WTC11 (cell line): ENCODE measurements around the gene ASB3. TPM values are rescaled to one million over a fixed set of nuclear protein-coding genes. Genes with fewer than 3 reads are reported as not detected.

ENCODE experiments used
- ATAC-seq: fragments of 200-7000 bp; cut with Tn5 transposase; 2 replicates; pipeline ENCODE4 v1.10.0; 2021; ENCODE audit warnings: mild to moderate bottlenecking, moderate library complexity
- CTCF ChIA-PET: fragments of 300-600 bp; sonication (Branson Sonifier 250); formaldehyde crosslinking; loops from one replicate; lab custom pipeline; 2021; ENCODE audit warnings: antibody characterized with exemption; lab: Charles Lee
- POLR2A ChIA-PET: fragments of 350-600 bp; sonication (Branson Sonifier 250); formaldehyde crosslinking; loops from one replicate; lab custom pipeline; 2021; ENCODE audit warnings: antibody characterized with exemption; lab: Charles Lee
- DNase-seq: peaks from one replicate; pipeline ENCODE4 v3.0.0; 2021; ENCODE audit warnings: low spot score
- H3K27ac Mint-ChIP-seq: 2 replicates; pipeline ENCODE4 v1.8.0; 2021; ENCODE audit warnings: mixed read lengths
- H3K27me3 Mint-ChIP-seq: 2 replicates; pipeline ENCODE4 v1.8.0; 2021; ENCODE audit warnings: low read depth, mild to moderate bottlenecking, moderate library complexity, mixed read lengths
- H3K36me3 Mint-ChIP-seq: 2 replicates; pipeline ENCODE4 v1.8.0; 2021; ENCODE audit warnings: mixed read lengths
- H3K4me1 Mint-ChIP-seq: 2 replicates; pipeline ENCODE4 v1.8.0; 2022; ENCODE audit warnings: mixed read lengths
- H3K4me3 Mint-ChIP-seq: 2 replicates; pipeline ENCODE4 v1.8.0; 2021; ENCODE audit warnings: mild to moderate bottlenecking, moderate library complexity, mixed read lengths
- H3K9me3 Mint-ChIP-seq: 2 replicates; pipeline ENCODE4 v1.8.0; 2021; ENCODE audit warnings: mixed read lengths
- EMX1 ChIP-seq: fragments of 250-450 bp; sonication (Bioruptor Pico); IDR thresholded peaks from 2 replicates; pipeline ENCODE4 v1.8.0; 2021; ENCODE audit warnings: mild to moderate bottlenecking
- ETV6 ChIP-seq: sonication (generic); formaldehyde crosslinking; IDR thresholded peaks from 2 replicates; pipeline ENCODE4 v1.8.1; 2022; ENCODE audit warnings: mild to moderate bottlenecking, missing genetic modification reagents
- GABPB1 ChIP-seq: sonication (generic); formaldehyde crosslinking; IDR thresholded peaks from 2 replicates; pipeline ENCODE4 v1.8.1; 2023; ENCODE audit warnings: mild to moderate bottlenecking, missing genetic modification reagents
- GTF2I ChIP-seq: fragments of 250-450 bp; sonication (Bioruptor Pico); conservative IDR thresholded peaks from 2 replicates; pipeline ENCODE4 v1.4.0; 2021; ENCODE audit warnings: mild to moderate bottlenecking
- JUN ChIP-seq: sonication (generic); formaldehyde crosslinking; IDR thresholded peaks from 2 replicates; pipeline ENCODE4 v1.8.0; 2023; ENCODE audit warnings: mild to moderate bottlenecking, missing genetic modification reagents
- KAT7 ChIP-seq: sonication (generic); formaldehyde crosslinking; IDR thresholded peaks from 2 replicates; pipeline ENCODE4 v1.8.1; 2023; ENCODE audit warnings: missing genetic modification reagents, mild to moderate bottlenecking, borderline replicate concordance
- NR3C1 ChIP-seq: sonication (generic); formaldehyde crosslinking; conservative IDR thresholded peaks from 2 replicates; pipeline ENCODE4 v1.8.1; 2023; ENCODE audit warnings: low read depth, mild to moderate bottlenecking, missing genetic modification reagents
- SMAD3 ChIP-seq: sonication (generic); formaldehyde crosslinking; IDR thresholded peaks from 2 replicates; pipeline ENCODE4 v1.8.0; 2022; ENCODE audit warnings: missing genetic modification reagents, mild to moderate bottlenecking, borderline replicate concordance
- SMAD4 ChIP-seq: sonication (generic); formaldehyde crosslinking; IDR thresholded peaks from 2 replicates; pipeline ENCODE4 v1.8.0; 2022; ENCODE audit warnings: mild to moderate bottlenecking, missing genetic modification reagents
- TEAD1 ChIP-seq: sonication (generic); formaldehyde crosslinking; IDR thresholded peaks from 2 replicates; pipeline ENCODE4 v1.8.0; 2022; ENCODE audit warnings: mild to moderate bottlenecking, missing genetic modification reagents
- ZBTB21 ChIP-seq: sonication (generic); formaldehyde crosslinking; IDR thresholded peaks from 2 replicates; pipeline ENCODE4 v1.8.1; 2023; ENCODE audit warnings: mild to moderate bottlenecking, missing genetic modification reagents, borderline replicate concordance
- ZNF232 ChIP-seq: sonication (generic); formaldehyde crosslinking; IDR thresholded peaks from 2 replicates; pipeline ENCODE4 v1.8.0; 2022; ENCODE audit warnings: mild to moderate bottlenecking, missing genetic modification reagents
- total RNA-seq: library from RNA; stranded (reverse); gene quantifications from 3 replicates; pipeline ENCODE4 v1.2.3, GENCODE V29; 2021
- TF ChIP-seq, protein P1 (sequence below): sonication (generic); formaldehyde crosslinking; IDR thresholded peaks from 2 replicates; pipeline ENCODE4 v1.8.1; 2023; ENCODE audit warnings: mild to moderate bottlenecking, missing genetic modification reagents
- TF ChIP-seq, protein P2 (sequence below): fragments of 200-600 bp; IDR thresholded peaks from 2 replicates; pipeline ENCODE4 v1.8.0; 2022; ENCODE audit warnings: antibody characterized with exemption
- TF ChIP-seq, protein P3 (sequence below): sonication (generic); formaldehyde crosslinking; conservative IDR thresholded peaks from 2 replicates; pipeline ENCODE4 v1.8.1; 2023; ENCODE audit warnings: mild to moderate bottlenecking, low read depth, missing genetic modification reagents, moderate library complexity
- TF ChIP-seq, protein P4 (sequence below): sonication (generic); formaldehyde crosslinking; IDR thresholded peaks from 2 replicates; pipeline ENCODE4 v1.8.0; 2023; ENCODE audit warnings: missing genetic modification reagents, mild to moderate bottlenecking, borderline replicate concordance

ASB3 gene
- total RNA-seq, 1 experiment from 2014 or later: 30.2 TPM

DNA sequence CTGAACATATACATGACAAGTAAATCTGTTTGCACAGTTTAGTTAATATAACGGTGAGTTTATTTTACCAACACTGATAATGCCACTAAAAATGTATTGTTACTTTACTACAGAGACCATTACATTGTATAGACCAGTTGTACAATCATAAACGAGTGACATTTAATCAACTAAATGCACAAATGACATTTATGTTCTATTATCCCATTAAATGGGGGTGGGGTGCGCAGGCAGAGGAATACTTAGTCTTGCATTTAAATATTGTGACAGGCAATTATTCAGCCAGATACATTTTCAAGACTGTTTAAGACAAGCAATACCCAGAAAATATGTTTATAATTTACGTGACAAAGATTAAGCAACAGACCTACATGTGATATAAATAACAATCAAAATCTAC, 91.2 kb downstream of the ASB3 start (continued):
- TF ChIP-seq, protein P1, sequence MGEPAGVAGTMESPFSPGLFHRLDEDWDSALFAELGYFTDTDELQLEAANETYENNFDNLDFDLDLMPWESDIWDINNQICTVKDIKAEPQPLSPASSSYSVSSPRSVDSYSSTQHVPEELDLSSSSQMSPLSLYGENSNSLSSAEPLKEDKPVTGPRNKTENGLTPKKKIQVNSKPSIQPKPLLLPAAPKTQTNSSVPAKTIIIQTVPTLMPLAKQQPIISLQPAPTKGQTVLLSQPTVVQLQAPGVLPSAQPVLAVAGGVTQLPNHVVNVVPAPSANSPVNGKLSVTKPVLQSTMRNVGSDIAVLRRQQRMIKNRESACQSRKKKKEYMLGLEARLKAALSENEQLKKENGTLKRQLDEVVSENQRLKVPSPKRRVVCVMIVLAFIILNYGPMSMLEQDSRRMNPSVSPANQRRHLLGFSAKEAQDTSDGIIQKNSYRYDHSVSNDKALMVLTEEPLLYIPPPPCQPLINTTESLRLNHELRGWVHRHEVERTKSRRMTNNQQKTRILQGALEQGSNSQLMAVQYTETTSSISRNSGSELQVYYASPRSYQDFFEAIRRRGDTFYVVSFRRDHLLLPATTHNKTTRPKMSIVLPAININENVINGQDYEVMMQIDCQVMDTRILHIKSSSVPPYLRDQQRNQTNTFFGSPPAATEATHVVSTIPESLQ (CRISPR knock-in tag): no peak
- TF ChIP-seq ETV6 (CRISPR knock-in tag) (no peak), GABPB1 (CRISPR knock-in tag) (no peak)

DNA sequence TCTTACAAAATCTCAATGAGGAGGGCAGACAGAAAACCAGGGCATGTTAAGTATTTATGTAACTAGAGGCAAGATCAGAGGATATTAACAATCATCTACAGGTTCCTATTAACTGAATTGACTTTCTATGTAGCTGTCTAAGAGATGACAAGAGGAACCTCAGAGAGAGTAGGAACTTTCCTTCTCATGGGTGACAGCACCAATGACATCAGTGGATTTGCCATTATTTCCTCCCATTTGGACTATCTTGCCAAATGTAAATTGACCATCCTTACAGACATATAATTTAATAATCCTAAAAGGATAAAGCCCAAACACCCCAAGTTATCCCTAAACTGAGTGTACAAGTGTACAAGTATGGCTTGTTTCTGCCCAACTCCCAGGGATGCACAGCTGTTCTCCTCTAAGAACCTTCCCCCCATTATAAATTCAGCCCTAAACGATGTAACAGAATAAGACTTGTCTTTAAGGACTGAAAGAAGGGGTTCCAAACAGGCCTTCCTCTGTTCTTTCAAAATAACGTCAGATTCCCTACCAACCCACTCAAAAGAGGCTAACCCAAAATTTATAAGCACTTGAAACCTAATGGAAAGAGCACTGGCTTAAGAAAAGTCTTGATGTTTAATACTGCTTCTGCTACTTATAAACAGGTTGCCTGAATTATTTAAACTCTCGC, 92.5 kb downstream of the ASB3 start:
- H3K27ac Mint-ChIP-seq: no peak overlapping the region
- POLR2A ChIA-PET: interaction anchor here (0.7 kb wide), 1 partner anchor 12 kb away, joined by 3 read pairs; no protein-coding TSS in a partner anchor
- TF ChIP-seq, protein P2, sequence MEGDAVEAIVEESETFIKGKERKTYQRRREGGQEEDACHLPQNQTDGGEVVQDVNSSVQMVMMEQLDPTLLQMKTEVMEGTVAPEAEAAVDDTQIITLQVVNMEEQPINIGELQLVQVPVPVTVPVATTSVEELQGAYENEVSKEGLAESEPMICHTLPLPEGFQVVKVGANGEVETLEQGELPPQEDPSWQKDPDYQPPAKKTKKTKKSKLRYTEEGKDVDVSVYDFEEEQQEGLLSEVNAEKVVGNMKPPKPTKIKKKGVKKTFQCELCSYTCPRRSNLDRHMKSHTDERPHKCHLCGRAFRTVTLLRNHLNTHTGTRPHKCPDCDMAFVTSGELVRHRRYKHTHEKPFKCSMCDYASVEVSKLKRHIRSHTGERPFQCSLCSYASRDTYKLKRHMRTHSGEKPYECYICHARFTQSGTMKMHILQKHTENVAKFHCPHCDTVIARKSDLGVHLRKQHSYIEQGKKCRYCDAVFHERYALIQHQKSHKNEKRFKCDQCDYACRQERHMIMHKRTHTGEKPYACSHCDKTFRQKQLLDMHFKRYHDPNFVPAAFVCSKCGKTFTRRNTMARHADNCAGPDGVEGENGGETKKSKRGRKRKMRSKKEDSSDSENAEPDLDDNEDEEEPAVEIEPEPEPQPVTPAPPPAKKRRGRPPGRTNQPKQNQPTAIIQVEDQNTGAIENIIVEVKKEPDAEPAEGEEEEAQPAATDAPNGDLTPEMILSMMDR: no peak
- no peak for TF ChIP-seq SMAD3
- TF ChIP-seq GTF2I (CRISPR knock-in tag): no peak
- TF ChIP-seq, protein P3, sequence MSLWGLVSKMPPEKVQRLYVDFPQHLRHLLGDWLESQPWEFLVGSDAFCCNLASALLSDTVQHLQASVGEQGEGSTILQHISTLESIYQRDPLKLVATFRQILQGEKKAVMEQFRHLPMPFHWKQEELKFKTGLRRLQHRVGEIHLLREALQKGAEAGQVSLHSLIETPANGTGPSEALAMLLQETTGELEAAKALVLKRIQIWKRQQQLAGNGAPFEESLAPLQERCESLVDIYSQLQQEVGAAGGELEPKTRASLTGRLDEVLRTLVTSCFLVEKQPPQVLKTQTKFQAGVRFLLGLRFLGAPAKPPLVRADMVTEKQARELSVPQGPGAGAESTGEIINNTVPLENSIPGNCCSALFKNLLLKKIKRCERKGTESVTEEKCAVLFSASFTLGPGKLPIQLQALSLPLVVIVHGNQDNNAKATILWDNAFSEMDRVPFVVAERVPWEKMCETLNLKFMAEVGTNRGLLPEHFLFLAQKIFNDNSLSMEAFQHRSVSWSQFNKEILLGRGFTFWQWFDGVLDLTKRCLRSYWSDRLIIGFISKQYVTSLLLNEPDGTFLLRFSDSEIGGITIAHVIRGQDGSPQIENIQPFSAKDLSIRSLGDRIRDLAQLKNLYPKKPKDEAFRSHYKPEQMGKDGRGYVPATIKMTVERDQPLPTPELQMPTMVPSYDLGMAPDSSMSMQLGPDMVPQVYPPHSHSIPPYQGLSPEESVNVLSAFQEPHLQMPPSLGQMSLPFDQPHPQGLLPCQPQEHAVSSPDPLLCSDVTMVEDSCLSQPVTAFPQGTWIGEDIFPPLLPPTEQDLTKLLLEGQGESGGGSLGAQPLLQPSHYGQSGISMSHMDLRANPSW (CRISPR knock-in tag): no peak
- no peak for TF ChIP-seq ZNF232 (CRISPR knock-in tag)
- no peak for TF ChIP-seq ZBTB21 (CRISPR knock-in tag)
- TF ChIP-seq SMAD4 (CRISPR knock-in tag): no peak
- no peak for TF ChIP-seq EMX1
- TF ChIP-seq NR3C1 (CRISPR knock-in tag): no peak
- TF ChIP-seq, all 79 proteins: peak for 0
- ATAC-seq (no peak), DNase-seq (no peak)
- peaks cover 5% of the 10 kb centered on the region; the same call in 1 of the 2 replicates for H3K9me3 Mint-ChIP-seq
- H3K4me3 Mint-ChIP-seq: no peak overlapping the region
- no peaks in the 10 kb centered on the region for H3K27me3 Mint-ChIP-seq
- H3K36me3 Mint-ChIP-seq: peaks cover 11% of the 10 kb centered on the region
- 0 out of 2 replicates have a peak, but pooled peaks cover 4% of the 10 kb centered on the region for H3K4me1 Mint-ChIP-seq
- CTCF ChIA-PET: no interaction called here

DNA sequence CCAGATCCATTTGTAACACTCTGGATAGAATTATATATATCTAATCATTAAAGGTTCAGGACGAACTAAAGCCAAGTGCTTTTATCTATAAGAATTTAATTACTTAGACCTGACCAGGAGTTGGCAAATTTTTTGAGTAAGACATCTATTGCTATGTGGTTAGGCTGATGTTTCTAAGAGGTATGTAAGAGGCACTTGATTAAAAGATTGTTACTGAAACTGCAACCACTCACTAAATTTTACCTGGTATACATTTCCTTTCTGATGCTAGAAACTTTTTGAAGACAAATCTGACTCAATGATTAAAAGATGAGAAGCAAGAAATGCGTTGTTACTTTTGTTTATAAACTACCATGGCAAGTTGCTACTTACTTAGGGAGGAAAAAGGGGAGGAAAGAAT, 95.9 kb downstream of the ASB3 start:
- ChIA-PET POLR2A (no interaction called here), CTCF (no interaction called here)
- Mint-ChIP-seq H3K27ac (peak overlapping the region; percentile 9; the same call in 1 of the 2 replicates), H3K4me3 (no peak overlapping the region), H3K4me1 (0 out of 2 replicates have a peak, but pooled peaks cover 4% of the 10 kb centered on the region), H3K36me3 (no peaks in the 10 kb centered on the region), H3K27me3 (no peaks in the 10 kb centered on the region), H3K9me3 (no peaks in the 10 kb centered on the region)
- DNase-seq (no peak), ATAC-seq (no peak)
- TF ChIP-seq, protein P1 (CRISPR knock-in tag): no peak
- TF ChIP-seq KAT7 (CRISPR knock-in tag) (no peak), TEAD1 (no peak), JUN (CRISPR knock-in tag) (no peak), SMAD3 (no peak)
- TF ChIP-seq, protein P3 (CRISPR knock-in tag): no peak
- TF ChIP-seq, protein P4, sequence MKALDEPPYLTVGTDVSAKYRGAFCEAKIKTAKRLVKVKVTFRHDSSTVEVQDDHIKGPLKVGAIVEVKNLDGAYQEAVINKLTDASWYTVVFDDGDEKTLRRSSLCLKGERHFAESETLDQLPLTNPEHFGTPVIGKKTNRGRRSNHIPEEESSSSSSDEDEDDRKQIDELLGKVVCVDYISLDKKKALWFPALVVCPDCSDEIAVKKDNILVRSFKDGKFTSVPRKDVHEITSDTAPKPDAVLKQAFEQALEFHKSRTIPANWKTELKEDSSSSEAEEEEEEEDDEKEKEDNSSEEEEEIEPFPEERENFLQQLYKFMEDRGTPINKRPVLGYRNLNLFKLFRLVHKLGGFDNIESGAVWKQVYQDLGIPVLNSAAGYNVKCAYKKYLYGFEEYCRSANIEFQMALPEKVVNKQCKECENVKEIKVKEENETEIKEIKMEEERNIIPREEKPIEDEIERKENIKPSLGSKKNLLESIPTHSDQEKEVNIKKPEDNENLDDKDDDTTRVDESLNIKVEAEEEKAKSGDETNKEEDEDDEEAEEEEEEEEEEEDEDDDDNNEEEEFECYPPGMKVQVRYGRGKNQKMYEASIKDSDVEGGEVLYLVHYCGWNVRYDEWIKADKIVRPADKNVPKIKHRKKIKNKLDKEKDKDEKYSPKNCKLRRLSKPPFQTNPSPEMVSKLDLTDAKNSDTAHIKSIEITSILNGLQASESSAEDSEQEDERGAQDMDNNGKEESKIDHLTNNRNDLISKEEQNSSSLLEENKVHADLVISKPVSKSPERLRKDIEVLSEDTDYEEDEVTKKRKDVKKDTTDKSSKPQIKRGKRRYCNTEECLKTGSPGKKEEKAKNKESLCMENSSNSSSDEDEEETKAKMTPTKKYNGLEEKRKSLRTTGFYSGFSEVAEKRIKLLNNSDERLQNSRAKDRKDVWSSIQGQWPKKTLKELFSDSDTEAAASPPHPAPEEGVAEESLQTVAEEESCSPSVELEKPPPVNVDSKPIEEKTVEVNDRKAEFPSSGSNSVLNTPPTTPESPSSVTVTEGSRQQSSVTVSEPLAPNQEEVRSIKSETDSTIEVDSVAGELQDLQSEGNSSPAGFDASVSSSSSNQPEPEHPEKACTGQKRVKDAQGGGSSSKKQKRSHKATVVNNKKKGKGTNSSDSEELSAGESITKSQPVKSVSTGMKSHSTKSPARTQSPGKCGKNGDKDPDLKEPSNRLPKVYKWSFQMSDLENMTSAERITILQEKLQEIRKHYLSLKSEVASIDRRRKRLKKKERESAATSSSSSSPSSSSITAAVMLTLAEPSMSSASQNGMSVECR (CRISPR knock-in tag): no peak
